Peyer's patch (tissue), 4 donors: ENCODE data around the gene BCL11A. TPM values are rescaled to one million over a fixed set of nuclear protein-coding genes. Genes with fewer than 3 reads are reported as not detected.
A peak's percentile ranks its signal among the peaks of the same experiment; 100 is the strongest.

Experiments used
- DNase-seq, 3 donors: peaks; one replicate each; pipeline ENCODE4 v3.0.0-alpha.2; 2017 to 2019
- H3K27ac ChIP-seq, 4 donors: fragments of 200-600 bp; sonication (generic); one replicate each; pipeline ENCODE4 v1.5.1; 2016 to 2019
- H3K27me3 ChIP-seq, 2 donors: fragments of 200-600 bp; sonication (generic); one replicate each; pipeline ENCODE4 v1.5.1; 2019
- H3K36me3 ChIP-seq, 3 donors: fragments of 200-600 bp; sonication (generic); one replicate each; pipeline ENCODE4 v1.5.1; 2016 to 2019
- H3K4me1 ChIP-seq, 4 donors: fragments of 200-600 bp; sonication (generic); one replicate each; pipeline ENCODE4 v1.5.1; 2016 to 2019
- H3K4me3 ChIP-seq, 4 donors: fragments of 200-600 bp; sonication (generic); 1 replicate in 3 of 4; 2 replicates in 1 of 4; pipeline ENCODE4 v1.5.1; 2016 to 2019; ENCODE audit warnings: mild to moderate bottlenecking in 1 of 4
- H3K9me3 ChIP-seq, 4 donors: fragments of 200-600 bp; sonication (generic); one replicate each; pipeline ENCODE4 v1.5.1; 2016 to 2019; ENCODE audit warnings: mild to moderate bottlenecking in 1 of 4
- POLR2A ChIP-seq, 2 donors: fragments of 450-650 bp; IDR thresholded peaks; one replicate each; pipeline ENCODE4 v1.5.1; 2017; ENCODE audit warnings: antibody characterized with exemption in 2 of 2, mild to moderate bottlenecking in 2 of 2, moderate library complexity in 2 of 2
- total RNA-seq, 4 donors: library from RNA; depleted of rRNA; stranded (reverse); fragments of >200 nt; gene quantifications; one replicate each; pipeline ENCODE4 v1.1.0, GENCODE V29; 2016
- TF ChIP-seq, protein P1 (sequence below), 6 experiments: fragments of 450-650 bp in 4 of 6; fragments of 200-600 bp in 2 of 6; sonication (generic) in 1 of 6; IDR thresholded peaks; one replicate each; pipeline ENCODE4 v1.5.1; 2017 to 2019; ENCODE audit warnings: antibody characterized with exemption in 6 of 6, mild to moderate bottlenecking in 3 of 6, moderate library complexity in 1 of 6

BCL11A gene
- total RNA-seq, 4 donors from 2014 or later: 35.4 to 94.9 (median 68.8) TPM

DNA sequence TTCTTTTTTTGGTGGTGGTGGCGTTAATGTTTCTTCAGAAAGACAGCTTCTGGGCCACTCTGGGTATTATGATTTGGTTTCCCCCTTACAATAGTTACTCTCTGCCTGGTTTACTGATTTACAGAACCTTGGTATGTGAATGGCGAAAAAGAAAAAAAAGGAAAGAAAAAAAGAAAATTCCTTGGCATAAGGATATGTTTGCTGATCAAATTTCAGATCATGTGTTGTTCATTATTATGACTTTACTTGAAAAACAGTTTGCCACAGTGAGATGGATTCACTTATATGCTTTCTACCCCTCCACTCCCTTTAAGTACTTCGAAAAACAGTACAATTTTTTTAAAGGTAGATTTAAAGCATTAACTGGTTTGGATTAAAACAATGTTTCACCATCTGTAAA, 21.0 kb downstream of the BCL11A start:
- H3K27ac ChIP-seq: peak overlapping the region in 3 of 4 donors; percentile 9 to 68 (median 54)
- H3K4me1 ChIP-seq: peaks cover 4 to 61% (median 20%) of the 10 kb centered on the region in 4 donors
- no peak for DNase-seq

GRCh38 chr2:60531701-60532133, 21.7 kb downstream of the BCL11A start:
- H3K27me3 ChIP-seq: no peaks in the 10 kb centered on the region
- no peaks in the 10 kb centered on the region for H3K9me3 ChIP-seq
- peak in 2 of 3 donors; percentile 55 to 71 for DNase-seq
- H3K36me3 ChIP-seq: no peaks in the 10 kb centered on the region
- peak overlapping the region; percentile 54 to 78 (median 70) for H3K27ac ChIP-seq
- TF ChIP-seq, protein P1, sequence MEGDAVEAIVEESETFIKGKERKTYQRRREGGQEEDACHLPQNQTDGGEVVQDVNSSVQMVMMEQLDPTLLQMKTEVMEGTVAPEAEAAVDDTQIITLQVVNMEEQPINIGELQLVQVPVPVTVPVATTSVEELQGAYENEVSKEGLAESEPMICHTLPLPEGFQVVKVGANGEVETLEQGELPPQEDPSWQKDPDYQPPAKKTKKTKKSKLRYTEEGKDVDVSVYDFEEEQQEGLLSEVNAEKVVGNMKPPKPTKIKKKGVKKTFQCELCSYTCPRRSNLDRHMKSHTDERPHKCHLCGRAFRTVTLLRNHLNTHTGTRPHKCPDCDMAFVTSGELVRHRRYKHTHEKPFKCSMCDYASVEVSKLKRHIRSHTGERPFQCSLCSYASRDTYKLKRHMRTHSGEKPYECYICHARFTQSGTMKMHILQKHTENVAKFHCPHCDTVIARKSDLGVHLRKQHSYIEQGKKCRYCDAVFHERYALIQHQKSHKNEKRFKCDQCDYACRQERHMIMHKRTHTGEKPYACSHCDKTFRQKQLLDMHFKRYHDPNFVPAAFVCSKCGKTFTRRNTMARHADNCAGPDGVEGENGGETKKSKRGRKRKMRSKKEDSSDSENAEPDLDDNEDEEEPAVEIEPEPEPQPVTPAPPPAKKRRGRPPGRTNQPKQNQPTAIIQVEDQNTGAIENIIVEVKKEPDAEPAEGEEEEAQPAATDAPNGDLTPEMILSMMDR (IDR thresholded peaks at IDR 0.05): no peak
- TF ChIP-seq POLR2A (IDR thresholded peaks at IDR 0.05): no peak
- H3K4me3 ChIP-seq: peak overlapping the region in 2 of 4 donors; percentile 29
- peaks cover 4 to 54% (median 20%) of the 10 kb centered on the region in 4 donors for H3K4me1 ChIP-seq

More for the DNA sequence above, 21.0 kb downstream of the BCL11A start:
- no peaks in the 10 kb centered on the region for H3K27me3 ChIP-seq
- H3K9me3 ChIP-seq: no peaks in the 10 kb centered on the region
- H3K36me3 ChIP-seq: no peaks in the 10 kb centered on the region
- H3K4me3 ChIP-seq: no peak overlapping the region
- TF ChIP-seq POLR2A (IDR thresholded peaks at IDR 0.05): no peak
- TF ChIP-seq, protein P1 (IDR thresholded peaks at IDR 0.05): no peak

DNA sequence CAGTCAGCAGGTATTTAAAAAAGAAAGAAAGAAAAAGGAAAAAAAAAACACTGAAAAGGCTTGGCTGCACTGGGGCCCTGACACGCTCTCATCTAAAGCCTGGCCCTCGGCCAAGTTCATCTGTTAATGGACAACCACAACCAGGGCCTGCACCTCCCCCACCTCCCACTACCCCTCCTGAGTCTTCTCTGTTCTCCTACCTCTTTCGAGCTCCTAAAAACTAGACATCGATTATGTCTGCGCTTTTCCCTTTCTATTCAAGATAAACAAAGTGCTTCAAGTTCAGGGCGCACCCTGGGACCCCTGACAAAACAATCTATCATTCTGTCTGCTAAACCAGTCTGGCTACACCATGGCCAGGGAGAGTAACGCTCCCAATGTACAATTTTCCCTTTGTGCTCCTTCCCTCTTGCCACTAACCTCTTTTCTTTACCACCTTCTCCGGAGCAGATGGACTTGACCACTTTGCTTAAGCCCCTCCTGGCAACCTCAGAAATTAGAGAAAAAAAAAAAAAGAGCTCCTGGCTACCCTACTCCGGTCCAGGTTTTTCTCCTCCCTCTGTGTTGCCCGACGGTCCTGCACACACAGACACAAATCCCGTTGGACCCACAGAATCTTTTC, 22.7 kb downstream of the BCL11A start:
- TF ChIP-seq, protein P1 (IDR thresholded peaks at IDR 0.05): no peak
- no peak for TF ChIP-seq POLR2A (IDR thresholded peaks at IDR 0.05)
- DNase-seq: peak; percentile 86 to 94 (median 87)
- Histone ChIP-seq H3K36me3 (no peaks in the 10 kb centered on the region), H3K4me3 (peak overlapping the region in 2 of 4 donors; percentile 29 to 34), H3K4me1 (peaks cover 0 to 47% (median 20%) of the 10 kb centered on the region in 4 donors), H3K27me3 (no peaks in the 10 kb centered on the region), H3K27ac (peak overlapping the region; percentile 54 to 75 (median 66)), H3K9me3 (no peaks in the 10 kb centered on the region)

GRCh38 chr2:60529785-60530627, 23.4 kb downstream of the BCL11A start:
- no peaks in the 10 kb centered on the region for H3K27me3 ChIP-seq
- peak overlapping the region in 2 of 4 donors; percentile 29 to 34 for H3K4me3 ChIP-seq
- TF ChIP-seq POLR2A (IDR thresholded peaks at IDR 0.05): no peak
- TF ChIP-seq, protein P1 (IDR thresholded peaks at IDR 0.05): no peak
- peaks cover 0 to 45% (median 17%) of the 10 kb centered on the region in 4 donors for H3K4me1 ChIP-seq
- peak in 2 of 3 donors; percentile 69 to 74 for DNase-seq
- H3K9me3 ChIP-seq: no peaks in the 10 kb centered on the region
- no peaks in the 10 kb centered on the region for H3K36me3 ChIP-seq
- H3K27ac ChIP-seq: peak overlapping the region in 3 of 4 donors; percentile 60 to 74 (median 73)

DNA sequence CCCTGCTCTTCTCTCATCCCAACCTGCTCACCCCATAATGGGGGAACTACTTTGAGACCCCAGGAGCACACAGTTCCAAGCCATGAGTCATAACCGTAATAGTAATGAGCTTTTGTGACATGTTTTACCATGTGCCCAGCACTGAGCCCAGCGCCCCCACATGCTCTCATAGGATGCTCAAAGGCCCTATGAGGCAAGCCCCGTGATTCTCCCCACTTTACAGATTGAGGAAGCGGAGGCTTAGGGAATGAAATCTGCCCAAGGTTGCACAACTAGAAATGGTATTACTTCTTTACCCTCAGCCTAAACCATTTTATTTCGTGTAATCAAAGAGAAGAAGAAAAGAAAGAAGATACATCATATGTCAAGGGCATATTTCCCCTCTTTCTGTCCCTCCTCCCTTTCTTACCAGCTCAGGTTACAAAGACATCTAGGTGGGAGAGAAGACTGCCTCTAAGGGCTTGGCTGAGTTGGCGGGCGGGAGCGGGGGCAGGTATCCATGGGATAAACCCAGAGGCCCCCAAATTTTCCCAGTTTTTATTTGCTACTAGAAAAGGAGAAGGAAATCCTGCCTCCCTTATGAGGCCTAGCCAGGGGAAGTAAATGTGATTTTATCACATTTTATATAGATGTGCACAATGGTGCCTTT, 24.2 kb downstream of the BCL11A start:
- Histone ChIP-seq H3K9me3 (no peaks in the 10 kb centered on the region), H3K27me3 (no peaks in the 10 kb centered on the region), H3K36me3 (no peaks in the 10 kb centered on the region), H3K4me3 (no peak overlapping the region), H3K4me1 (peaks cover 0 to 45% (median 16%) of the 10 kb centered on the region in 4 donors), H3K27ac (peak overlapping the region in 3 of 4 donors; percentile 60 to 74 (median 73))
- TF ChIP-seq POLR2A (IDR thresholded peaks at IDR 0.05): no peak
- TF ChIP-seq, protein P1 (IDR thresholded peaks at IDR 0.05): no peak
- no peak for DNase-seq
